ENCODE measurements around the gene TJP1.

- no peak for TF ChIP-seq CTCF (optimal IDR thresholded peaks at IDR 0.05 in 1 of 3, IDR thresholded peaks at IDR 0.05 in 1 of 3, conservative IDR thresholded peaks at IDR 0.05 in 1 of 3; ENCODE audit: extremely low read depth in 1 of 3, insufficient read depth in 2 of 3, low read length in 3 of 3)
- no peak for TF ChIP-seq EZH2 (IDR thresholded peaks at IDR 0.05; ENCODE audit: low read length)
These were observed 41.2 kb upstream of the TJP1 start for GRCh38 chr15:29863438-29863837.
